Rectal smooth muscle tissue (tissue), 1 donor: ENCODE data around the gene GBX1.
A peak's percentile ranks its signal among the peaks of the same experiment; 100 is the strongest.

Experiments
- H3K27ac ChIP-seq: one replicate; pipeline ENCODE4 v1.7.0; 2013; ENCODE audit warnings: low read depth, low read length, inconsistent platforms
- H3K27me3 ChIP-seq: one replicate; pipeline ENCODE4 v1.7.0; 2013; ENCODE audit warnings: low read length; ENCODE audit not compliant: control insufficient read depth, insufficient read depth
- H3K36me3 ChIP-seq: one replicate; pipeline ENCODE4 v1.7.0; 2013; ENCODE audit warnings: low read length; ENCODE audit not compliant: control insufficient read depth, insufficient read depth
- H3K4me1 ChIP-seq: one replicate; pipeline ENCODE4 v1.7.0; 2013; ENCODE audit warnings: low read length; ENCODE audit not compliant: control insufficient read depth, insufficient read depth
- H3K4me3 ChIP-seq: one replicate; pipeline ENCODE4 v1.7.0; 2013; ENCODE audit warnings: low read length
- H3K9ac ChIP-seq: one replicate; pipeline ENCODE4 v1.7.0; 2013; ENCODE audit warnings: low read length

GBX1 gene

DNA sequence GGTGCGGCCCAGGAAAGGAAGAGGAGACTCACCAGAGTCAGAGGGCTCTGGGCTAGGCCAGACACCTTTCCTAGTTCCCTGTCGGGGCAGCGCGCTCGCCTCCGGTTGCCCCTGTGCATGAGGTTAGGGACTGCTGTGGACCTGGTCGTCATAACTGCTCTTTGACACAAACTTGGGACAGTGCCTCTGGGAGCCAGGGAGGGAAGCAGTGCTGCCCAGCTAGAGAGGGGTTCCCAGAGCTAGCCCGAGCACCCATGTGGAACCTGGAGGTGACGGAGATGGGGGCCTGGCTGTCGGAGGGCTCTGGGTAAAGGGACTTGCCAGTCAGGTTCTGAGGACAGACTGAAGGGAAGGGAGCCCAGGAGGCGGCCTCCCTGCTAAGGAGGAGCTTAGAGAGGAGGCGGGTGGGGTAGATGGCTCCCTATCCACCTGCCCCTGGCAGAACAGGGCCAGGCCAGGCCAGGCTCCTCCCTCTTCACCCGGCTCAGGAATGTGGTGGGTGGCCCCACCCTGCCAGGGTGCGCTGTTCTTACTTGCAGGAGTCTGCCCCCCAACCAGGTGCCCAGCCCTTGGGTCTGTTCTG lies 51.6 kb downstream of the GBX1 start:
- H3K4me3 ChIP-seq: no peak overlapping the region

DNA sequence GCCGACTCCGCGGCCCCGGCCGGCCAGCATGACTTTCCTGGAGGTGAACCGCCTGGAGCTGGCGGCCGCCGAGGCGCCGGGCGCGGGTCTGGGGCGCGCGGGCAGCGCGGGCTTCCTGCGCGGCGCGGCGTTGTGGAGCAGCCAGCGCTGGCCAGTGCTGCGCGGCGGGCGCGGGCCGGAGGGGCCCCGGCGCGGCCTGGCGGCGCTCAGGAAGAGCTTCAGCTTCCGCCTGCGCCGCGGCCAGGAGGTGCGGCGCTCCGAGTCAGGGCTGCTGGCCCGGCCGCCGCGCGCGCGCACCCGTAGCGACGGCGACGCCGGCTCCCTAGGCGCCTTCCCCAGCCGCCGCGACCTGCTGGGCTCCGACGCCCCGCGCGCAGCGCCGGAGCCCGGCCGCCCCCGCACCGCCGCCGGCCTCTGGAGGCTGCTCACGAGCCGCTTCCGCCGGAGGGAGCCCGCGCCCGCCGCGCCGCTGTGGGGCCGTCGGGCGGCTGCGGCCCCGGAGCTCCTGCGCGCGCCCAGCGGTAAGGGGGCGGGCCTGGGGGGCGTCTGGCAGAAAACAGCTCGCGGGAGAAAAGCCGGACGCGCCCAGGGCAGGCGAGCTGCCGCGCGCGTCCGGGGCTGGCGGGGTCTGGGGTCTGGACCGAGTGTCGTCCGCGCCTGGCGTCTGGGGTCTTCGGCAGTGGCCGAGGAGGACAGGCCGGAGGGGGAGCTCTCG lies 52.2 kb downstream of the GBX1 start:
- Histone ChIP-seq H3K36me3 (peaks cover 16% of the 10 kb centered on the region), H3K27me3 (peaks cover 2% of the 10 kb centered on the region), H3K9ac (no peak overlapping the region), H3K4me3 (no peak overlapping the region), H3K27ac (no peak overlapping the region), H3K4me1 (peaks cover 7% of the 10 kb centered on the region)

More for the DNA sequence above, 51.6 kb downstream of the GBX1 start:
- H3K36me3 ChIP-seq: peaks cover 21% of the 10 kb centered on the region
- H3K27me3 ChIP-seq: peaks cover 2% of the 10 kb centered on the region
- no peak overlapping the region for H3K9ac ChIP-seq
- peaks cover 4% of the 10 kb centered on the region for H3K4me1 ChIP-seq
- no peak overlapping the region for H3K27ac ChIP-seq

DNA sequence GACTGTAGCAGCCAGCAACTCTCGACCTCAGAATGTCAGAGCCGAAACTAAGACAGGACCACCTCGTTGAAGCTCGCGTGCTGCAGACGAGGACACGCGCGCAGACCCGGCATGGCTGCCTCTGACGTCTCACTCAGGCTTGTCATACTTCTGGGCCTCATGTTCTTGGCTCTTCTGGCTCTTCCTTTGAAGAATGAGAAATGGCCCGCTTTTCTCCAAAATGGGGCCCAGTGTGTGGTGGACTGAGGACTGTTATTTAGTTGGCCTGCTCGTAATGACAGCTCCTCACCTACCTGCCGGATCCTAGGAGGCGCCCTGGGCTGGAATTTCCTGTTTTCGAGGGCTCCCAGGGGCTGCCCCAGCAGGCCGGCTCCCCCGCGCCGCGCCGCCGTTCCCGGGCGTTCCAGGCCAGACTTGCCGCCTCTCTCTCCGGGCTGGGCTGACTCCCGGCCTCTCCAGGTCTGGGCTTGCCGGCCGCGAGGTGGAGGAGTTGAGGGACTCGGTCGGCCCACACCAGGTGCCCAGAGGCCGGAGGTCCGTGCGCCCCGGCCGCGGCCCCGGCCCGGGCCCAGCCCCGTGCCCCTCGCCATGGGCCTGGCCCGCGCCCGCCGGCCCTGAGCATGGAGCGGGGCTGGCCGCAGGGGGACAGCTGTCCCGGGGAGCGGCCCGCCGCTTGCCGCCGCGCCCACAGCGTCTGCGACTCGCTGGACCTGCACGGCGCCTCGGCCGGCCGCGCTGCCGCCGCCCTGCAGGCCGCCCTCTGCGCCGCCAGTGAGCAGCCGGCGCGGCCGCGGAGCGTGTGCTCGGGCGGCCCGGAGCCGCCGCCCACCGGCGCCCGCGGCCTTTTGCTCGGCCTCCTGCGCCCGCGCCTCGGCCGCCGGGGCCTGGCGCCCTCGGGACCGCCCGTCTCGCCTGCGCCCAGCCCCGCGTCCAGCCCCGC lies 53.1 kb downstream of the GBX1 start:
- H3K27me3 ChIP-seq: peaks cover 2% of the 10 kb centered on the region
- peaks cover 11% of the 10 kb centered on the region for H3K4me1 ChIP-seq
- no peak overlapping the region for H3K4me3 ChIP-seq
- no peak overlapping the region for H3K9ac ChIP-seq
- H3K36me3 ChIP-seq: peaks cover 9% of the 10 kb centered on the region
- no peak overlapping the region for H3K27ac ChIP-seq

DNA sequence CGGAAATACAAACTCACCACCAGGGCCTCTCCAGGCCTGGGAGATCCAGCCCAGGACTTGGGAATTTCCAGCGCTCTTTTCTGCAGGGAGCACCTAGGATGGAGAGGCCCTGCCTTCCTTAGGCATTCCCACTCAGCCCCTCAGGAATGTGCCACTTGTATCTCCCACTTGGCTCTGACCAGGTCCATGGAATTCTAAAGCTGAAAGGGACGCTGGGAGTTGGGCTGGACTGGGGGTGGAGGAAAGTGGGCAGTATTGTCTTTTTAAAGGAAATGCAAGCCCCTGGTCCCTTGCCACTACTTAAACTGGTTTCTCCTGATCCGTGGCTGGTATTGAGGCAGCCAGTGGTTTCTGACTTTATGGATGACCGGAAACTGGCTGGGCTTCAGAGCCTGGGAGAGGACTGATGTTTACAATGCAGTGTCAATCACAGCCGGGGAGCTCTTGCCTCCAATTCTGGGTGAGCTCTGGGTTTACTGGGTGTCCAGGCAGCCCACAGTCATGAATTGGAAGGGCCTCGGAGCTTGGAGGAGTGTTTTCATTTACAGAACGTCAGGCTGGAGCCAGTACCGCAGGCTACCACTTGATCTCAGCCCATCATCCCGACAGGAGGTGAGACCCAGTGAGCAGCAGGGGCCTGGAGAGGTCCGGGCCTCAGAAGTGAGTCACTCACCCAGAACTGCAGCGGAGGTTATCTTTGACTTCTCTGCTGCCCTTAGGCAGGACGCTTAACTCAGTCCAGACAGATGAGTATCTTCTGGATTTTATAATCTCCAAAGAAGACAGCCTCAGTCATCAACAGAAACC lies 53.9 kb downstream of the GBX1 start:
- Histone ChIP-seq H3K9ac (no peak overlapping the region), H3K4me3 (no peak overlapping the region), H3K36me3 (peaks cover under 1% of the 10 kb centered on the region), H3K27ac (no peak overlapping the region), H3K27me3 (peaks cover 2% of the 10 kb centered on the region), H3K4me1 (peaks cover 16% of the 10 kb centered on the region)

DNA sequence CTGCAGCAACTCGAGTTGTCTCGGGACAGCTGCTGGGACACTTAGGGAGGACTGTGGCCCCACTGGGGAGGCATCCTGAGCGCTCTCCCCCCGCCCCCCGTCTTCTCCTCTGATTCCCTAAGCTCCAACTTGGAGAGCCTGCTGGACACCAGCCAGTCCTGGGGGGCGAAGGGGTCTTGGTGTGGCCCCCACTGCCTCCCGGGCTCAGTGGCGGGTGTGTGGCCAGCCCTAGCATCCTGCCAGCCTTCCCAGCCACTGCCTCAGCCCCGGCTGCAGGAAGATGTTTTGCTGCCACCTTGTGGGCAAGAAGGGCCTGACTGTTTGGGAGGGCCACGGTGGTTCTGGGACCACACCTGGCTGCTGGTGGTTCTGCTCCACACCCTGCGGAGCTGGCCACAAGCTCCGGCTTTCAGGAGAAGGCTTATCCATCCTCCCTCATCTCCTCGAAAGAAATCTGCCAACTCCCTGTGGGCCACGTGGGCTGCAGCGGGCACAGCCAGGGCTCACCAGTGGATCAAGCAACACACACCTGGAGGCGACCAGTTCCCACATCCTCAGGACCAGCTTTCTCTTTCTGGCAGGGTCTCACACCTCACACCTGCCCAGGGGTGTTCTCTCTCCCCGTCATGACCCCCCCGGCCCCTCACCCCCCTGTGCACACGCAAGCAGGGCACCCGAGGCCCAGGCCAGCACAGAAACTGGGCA lies 56.4 kb downstream of the GBX1 start:
- Histone ChIP-seq H3K9ac (no peak overlapping the region), H3K27me3 (peaks cover 2% of the 10 kb centered on the region), H3K4me1 (peaks cover 16% of the 10 kb centered on the region), H3K36me3 (no peaks in the 10 kb centered on the region), H3K4me3 (no peak overlapping the region), H3K27ac (no peak overlapping the region)

DNA sequence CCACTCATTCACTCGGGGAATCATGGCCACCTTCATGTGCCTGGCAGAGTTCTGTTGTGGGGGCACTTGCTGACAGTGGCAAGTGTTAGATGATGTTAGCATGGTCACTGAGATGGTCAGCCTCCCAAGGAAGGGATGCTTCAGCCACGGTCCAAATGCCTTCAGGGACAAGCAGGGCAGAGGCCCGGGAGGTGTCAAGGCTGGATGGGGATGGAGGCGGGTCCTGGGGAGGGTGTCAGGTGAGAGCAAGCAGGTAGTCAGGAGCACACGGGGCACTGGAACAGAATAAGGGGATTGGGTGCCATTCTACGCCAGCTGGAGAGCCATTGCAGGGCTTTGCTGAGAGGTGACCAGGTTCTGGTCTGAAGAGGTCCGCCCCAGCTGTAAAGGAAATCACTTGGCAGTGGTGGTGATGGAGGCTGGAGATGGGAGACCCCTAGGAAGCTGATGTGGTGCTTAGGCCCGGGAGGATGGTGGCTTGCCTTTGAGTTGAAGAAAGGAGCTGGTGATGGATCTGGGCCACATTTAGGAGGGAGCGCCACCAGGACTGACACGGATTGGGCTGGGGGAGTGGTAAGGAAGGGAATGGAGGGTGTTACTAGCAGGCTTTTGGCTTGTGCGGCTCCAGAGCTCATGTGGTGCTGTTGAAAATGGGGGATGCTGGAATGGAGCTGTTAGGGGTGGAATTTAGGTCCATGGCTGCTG lies 57.1 kb downstream of the GBX1 start:
- H3K9ac ChIP-seq: no peak overlapping the region
- peaks cover 2% of the 10 kb centered on the region for H3K27me3 ChIP-seq
- no peak overlapping the region for H3K27ac ChIP-seq
- no peaks in the 10 kb centered on the region for H3K36me3 ChIP-seq
- peaks cover 16% of the 10 kb centered on the region for H3K4me1 ChIP-seq
- no peak overlapping the region for H3K4me3 ChIP-seq

DNA sequence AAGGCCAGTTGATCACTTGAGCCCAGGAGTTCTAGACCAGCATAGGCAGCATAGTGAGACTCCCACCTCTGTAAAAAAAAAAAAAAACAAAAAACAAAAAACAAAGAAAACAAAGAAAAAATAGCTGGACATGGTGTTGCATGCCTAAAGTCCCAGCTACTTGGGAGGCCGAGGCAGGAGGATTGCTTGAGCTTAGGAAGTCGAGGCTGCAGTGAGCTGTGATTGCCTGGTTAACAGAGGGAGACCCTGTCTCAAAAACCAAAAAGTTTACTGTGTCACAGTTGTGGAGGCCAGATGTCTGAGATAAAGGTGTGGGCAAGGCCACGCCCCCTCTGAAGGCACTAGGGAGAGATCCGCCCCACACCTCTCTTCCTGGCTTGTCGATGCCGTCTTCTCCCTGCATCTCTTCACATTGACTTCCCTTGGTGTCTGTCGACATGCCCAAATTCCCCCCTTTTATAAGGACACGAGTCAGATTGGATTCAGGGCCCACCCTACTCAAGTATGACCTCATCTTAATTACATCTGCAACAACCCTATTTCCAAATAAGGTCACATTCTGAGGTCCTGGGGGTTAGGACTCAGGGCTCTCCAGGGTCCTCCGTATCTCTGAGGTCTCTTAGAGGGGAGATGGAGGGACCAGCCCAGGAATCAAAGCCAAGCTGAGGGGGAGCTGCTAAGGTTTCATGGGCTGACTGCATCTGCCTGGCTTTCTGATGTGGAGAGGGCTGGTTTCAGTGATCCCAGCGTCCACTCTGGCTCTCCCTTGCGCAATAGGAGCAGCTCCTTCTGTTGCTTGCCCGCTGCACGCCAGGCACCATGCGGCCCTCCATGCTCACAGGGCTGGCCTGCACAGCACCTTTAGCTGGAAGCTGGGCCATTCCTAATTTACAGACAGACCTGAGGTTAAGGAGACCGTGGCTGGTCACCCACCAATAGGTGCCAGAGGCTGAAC lies 58.1 kb downstream of the GBX1 start:
- H3K9ac ChIP-seq: no peak overlapping the region
- peaks cover 2% of the 10 kb centered on the region for H3K27me3 ChIP-seq
- H3K27ac ChIP-seq: peak overlapping the region; percentile 41
- H3K36me3 ChIP-seq: no peaks in the 10 kb centered on the region
- no peak overlapping the region for H3K4me3 ChIP-seq
- H3K4me1 ChIP-seq: peaks cover 16% of the 10 kb centered on the region

DNA sequence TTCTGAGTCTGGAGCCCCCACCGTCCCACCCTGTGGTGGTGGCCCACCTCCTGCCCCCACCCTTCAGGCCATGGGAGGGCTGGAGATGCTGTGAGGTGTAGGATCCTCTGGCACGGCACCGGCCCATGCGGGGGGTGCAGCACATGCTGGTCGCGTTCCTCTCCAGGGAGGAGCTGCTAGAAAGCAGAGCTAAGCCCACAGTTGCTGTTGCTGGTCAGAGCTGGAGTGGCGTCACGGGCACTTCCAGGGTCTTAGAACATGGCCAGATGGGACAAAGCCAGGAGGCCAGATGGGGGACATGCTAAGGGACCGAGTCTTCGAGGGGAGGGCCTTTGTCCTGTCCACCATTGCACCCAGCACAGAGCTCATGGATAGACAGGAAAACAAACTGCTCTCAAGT lies 59.6 kb downstream of the GBX1 start:
- no peaks in the 10 kb centered on the region for H3K27me3 ChIP-seq
- peaks cover 12% of the 10 kb centered on the region for H3K4me1 ChIP-seq
- no peak overlapping the region for H3K27ac ChIP-seq
- H3K4me3 ChIP-seq: no peak overlapping the region
- no peaks in the 10 kb centered on the region for H3K36me3 ChIP-seq
- H3K9ac ChIP-seq: no peak overlapping the region

DNA sequence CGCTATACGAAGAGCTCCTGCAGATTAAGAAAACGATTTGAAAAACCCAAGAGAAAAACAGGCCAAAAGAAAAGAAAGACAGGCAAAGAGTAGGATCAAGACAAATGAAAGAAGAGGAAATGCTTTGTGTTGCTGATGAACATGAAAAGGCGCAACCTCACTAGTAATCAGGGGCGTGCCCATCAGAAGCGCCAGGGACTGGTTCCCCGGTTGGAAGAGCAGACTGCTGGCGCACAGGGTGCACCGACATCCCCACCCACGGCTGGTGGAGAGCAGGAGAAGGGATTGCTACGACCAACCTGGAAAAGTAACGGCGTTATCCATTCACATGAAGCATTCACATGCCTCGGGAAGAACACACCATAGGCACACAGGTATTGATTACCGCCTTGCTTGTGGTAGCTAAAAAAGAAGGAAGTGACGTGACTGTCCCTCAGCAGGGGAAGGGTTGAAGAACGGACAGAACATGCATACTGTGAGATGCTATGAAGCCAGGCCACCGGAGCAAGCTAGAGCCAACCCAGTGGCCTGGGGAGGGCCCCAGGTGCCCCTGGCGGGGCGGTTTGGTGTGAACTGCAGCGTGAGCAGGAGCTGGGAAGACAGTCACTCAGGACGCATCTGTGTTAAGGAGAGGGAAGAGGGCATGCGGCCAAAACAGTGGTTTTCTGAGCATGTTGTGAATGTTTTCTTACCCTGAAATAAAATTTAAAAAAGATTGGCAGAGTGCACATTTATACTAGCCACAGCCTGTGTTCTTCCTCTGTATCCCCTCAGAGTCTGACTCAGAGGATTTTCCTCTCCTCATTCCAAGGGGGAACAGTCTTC lies 62.9 kb downstream of the GBX1 start:
- no peak overlapping the region for H3K9ac ChIP-seq

DNA sequence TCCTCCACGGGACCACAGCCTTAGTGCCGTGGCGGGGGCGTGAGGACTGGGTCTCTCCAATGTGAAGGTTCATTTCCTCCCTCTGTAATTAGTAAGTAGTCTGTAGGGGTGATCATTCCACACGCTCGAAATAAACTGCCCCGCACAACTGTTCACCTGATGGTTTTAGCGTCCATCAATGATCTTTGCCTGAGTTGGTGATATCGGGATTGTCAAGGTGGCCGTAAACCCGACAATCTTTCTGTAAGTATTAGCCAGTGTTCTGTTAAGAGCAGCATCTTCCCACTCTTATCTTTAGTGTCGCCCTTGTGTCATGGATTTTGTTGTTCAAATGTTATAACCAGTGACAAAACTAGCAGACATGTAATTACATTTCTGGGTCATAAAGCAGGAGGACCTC lies 63.5 kb downstream of the GBX1 start:
- no peak overlapping the region for H3K9ac ChIP-seq
- no peak overlapping the region for H3K27ac ChIP-seq
- no peaks in the 10 kb centered on the region for H3K27me3 ChIP-seq
- no peak overlapping the region for H3K4me3 ChIP-seq
- no peaks in the 10 kb centered on the region for H3K36me3 ChIP-seq
- no peaks in the 10 kb centered on the region for H3K4me1 ChIP-seq

More for the DNA sequence above, 62.9 kb downstream of the GBX1 start:
- Histone ChIP-seq H3K36me3 (no peaks in the 10 kb centered on the region), H3K4me3 (no peak overlapping the region), H3K27ac (no peak overlapping the region), H3K4me1 (peaks cover 6% of the 10 kb centered on the region), H3K27me3 (no peaks in the 10 kb centered on the region)
